Measurements from ENCODE around the gene TSPAN18.

TSPAN18 gene

DNA sequence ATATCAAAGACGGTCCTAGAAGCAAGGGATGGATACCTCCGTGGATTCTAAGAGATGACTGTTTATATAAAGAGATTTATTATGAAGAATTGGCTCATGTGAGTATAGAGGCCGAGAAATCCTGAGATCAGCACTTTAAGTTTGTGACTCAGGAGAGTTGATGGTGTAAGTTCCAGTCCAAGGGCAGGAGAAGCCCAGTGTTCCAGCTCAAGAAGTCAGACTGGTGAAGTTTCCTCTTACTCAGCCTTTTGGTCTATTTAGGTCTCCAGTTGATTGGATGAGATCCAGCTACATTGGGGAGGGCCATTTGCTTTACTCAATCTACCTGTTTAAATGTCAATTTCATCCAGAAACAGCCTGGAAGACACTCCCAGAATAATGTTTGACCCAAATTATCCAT lies 45.1 kb downstream of the TSPAN18 start:
- TF ChIP-seq, protein P1, sequence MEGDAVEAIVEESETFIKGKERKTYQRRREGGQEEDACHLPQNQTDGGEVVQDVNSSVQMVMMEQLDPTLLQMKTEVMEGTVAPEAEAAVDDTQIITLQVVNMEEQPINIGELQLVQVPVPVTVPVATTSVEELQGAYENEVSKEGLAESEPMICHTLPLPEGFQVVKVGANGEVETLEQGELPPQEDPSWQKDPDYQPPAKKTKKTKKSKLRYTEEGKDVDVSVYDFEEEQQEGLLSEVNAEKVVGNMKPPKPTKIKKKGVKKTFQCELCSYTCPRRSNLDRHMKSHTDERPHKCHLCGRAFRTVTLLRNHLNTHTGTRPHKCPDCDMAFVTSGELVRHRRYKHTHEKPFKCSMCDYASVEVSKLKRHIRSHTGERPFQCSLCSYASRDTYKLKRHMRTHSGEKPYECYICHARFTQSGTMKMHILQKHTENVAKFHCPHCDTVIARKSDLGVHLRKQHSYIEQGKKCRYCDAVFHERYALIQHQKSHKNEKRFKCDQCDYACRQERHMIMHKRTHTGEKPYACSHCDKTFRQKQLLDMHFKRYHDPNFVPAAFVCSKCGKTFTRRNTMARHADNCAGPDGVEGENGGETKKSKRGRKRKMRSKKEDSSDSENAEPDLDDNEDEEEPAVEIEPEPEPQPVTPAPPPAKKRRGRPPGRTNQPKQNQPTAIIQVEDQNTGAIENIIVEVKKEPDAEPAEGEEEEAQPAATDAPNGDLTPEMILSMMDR (IDR thresholded peaks at IDR 0.05; ENCODE audit: low read depth, low read length, missing control alignments) = no peak
- in situ Hi-C loops (cut with HindIII; ENCODE audit: low sequenced_read_pairs) = no loop called here
- no peak for DNase-seq (ENCODE audit: low read depth)
- no peak overlapping the region for H3K4me3 ChIP-seq (ENCODE audit: low read depth, low read length)

DNA sequence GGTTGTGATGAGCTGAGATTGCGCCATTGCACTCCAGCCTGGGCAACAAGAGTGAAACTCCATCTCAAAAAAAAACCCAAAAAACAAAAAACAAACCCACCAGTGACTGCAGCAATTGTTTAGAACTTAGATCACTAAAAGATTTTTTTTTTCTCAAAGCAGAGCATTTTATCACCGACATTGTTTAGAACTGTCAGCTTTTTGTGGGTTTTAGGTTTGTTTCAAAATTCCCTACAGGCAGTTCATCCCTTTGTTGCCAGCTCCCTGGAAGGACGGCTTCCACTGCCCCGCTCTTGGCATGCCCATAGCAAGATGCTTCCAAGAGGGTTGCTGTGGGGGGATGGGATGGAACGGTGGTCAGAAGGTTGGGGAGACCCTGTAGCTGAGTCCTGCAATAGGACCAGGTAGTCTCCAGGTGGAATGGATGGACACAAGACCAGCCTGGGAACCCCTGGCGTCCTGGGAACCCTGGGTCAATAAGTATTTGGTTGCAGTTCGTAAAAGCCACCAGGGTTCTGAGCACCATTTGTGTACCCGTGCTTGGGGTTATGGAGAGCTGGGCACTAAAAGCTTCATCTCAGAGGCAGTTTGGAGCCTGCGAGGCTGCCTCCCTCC lies 46.7 kb downstream of the TSPAN18 start:
- TF ChIP-seq, protein P1 (IDR thresholded peaks at IDR 0.05; ENCODE audit: low read depth, low read length, missing control alignments) = no peak
- H3K4me3 ChIP-seq (ENCODE audit: low read depth, low read length) = no peak overlapping the region
- no peak for DNase-seq (ENCODE audit: low read depth)
- in situ Hi-C loops (cut with HindIII; ENCODE audit: low sequenced_read_pairs) = no loop called here

DNA sequence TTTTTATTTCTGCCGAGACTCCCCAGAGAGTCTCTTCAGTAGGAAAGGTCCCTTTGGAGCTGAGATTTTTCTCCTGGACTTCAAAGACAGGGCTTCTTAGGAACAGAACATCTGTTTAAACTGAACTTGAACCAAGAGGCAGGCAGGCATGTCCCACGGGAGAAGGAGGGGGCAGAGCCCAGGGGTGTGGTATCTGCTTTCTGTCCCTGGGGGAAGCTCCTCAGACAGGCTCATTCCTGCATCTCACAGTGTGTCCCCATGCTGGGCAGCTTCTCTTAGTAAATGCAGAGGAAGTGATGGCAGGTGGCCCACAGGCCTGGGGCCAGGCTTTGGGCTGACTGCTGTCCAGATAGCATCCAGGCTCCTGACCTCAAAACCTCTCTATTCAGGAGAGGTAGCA lies 47.3 kb downstream of the TSPAN18 start:
- in situ Hi-C loops (cut with HindIII; ENCODE audit: low sequenced_read_pairs) = no loop called here
- H3K4me3 ChIP-seq (ENCODE audit: low read depth, low read length) = no peak overlapping the region
- TF ChIP-seq, protein P1 (IDR thresholded peaks at IDR 0.05; ENCODE audit: low read depth, low read length, missing control alignments) = no peak
- no peak for DNase-seq (ENCODE audit: low read depth)

DNA sequence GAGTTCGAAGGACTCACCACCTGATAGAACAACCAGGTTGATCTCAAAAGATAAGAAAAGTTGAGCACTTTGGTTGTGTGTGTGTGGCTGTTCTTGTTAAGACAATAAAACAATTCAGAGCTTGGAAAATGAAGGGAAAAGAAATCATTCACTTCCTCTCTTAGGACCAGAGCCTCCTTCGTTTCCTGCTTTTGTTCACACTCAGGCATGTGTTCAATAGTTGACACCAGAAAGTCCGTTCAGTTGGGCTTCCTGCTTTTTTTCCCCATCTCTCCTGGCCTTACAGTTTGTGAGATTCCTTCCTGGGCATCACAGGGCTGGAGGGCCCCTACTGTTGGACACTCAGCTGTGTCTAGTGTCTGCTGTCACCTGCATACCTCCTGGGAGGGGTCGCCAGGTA lies 48.0 kb downstream of the TSPAN18 start:
- no peak for DNase-seq (ENCODE audit: low read depth)
- in situ Hi-C loops (cut with HindIII; ENCODE audit: low sequenced_read_pairs) = no loop called here
- TF ChIP-seq, protein P1 (IDR thresholded peaks at IDR 0.05; ENCODE audit: low read depth, low read length, missing control alignments) = no peak
- no peak overlapping the region for H3K4me3 ChIP-seq (ENCODE audit: low read depth, low read length)

DNA sequence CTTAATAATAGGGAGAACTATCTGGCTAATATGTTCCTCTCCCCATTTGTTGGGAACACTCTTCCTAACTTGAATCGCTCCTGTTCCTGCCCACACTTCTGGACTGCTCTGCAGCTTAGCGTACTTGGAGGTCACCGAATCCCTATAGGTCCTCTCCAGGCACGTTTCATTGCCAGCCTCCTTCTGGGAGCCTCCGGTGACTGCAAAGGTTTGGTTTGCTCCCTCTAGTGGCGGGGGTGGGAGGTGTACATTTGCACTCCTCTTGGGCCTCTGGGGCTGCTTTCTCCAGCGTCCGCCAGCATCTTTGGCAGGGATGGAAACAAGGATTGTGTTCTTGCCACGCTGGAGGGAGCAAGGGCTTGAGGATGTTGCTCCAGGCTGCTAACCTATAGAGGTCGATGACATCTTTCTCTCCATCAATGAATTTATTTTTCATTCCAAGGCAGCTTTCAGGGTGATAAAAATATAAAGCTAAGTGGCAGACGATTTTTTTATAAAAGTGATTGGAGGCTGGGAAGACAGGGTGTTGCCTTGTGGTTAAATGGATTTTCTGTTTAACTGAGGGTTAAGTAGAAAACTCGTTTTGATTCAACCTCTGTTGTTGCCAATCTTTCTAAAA lies 48.7 kb downstream of the TSPAN18 start:
- TF ChIP-seq, protein P1 (IDR thresholded peaks at IDR 0.05; ENCODE audit: low read depth, low read length, missing control alignments) = peak; percentile 71
- in situ Hi-C loops (cut with HindIII; ENCODE audit: low sequenced_read_pairs) = no loop called here
- no peak overlapping the region for H3K4me3 ChIP-seq (ENCODE audit: low read depth, low read length)
- DNase-seq (ENCODE audit: low read depth) = no peak

DNA sequence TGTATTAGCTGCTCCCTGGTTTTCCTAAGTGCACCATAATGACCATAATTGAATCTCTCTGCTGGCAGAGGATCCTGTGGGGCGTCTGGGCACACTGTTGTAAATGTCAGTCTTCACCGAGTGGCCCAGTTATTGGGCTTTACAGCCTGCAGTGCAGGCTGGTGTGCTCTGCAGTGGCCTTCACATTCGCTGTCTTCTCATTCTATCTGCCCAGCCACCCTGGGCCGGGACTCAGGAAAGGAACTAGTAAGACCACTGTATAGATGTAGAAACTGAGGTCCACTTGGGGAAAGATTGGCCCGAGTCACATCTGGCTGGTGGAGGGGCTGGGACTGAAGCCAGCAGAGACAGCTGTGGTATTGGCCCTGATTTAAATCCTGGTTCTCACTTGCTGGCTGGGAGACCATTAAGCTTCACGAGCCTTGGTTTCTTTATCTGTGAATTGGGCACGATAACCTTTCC lies 49.3 kb downstream of the TSPAN18 start:
- H3K4me3 ChIP-seq (ENCODE audit: low read depth, low read length) = no peak overlapping the region

More for the DNA sequence above, 49.3 kb downstream of the TSPAN18 start:
- in situ Hi-C loops (cut with HindIII; ENCODE audit: low sequenced_read_pairs) = no loop called here
- TF ChIP-seq, protein P1 (IDR thresholded peaks at IDR 0.05; ENCODE audit: low read depth, low read length, missing control alignments) = no peak
- no peak for DNase-seq (ENCODE audit: low read depth)
